Epithelial cell of prostate (primary cell): ENCODE results near the gene LRRC26.

Experiments
- DNase-seq: peaks from one replicate; pipeline ENCODE4 v3.0.0-alpha.2; 2011; ENCODE audit warnings: low read depth, low spot score
- H3K27ac ChIP-seq: fragments of 450-650 bp; 2 replicates; pipeline ENCODE4 v1.5.1; 2017; ENCODE audit warnings: mild to moderate bottlenecking

Gene LRRC26

DNA sequence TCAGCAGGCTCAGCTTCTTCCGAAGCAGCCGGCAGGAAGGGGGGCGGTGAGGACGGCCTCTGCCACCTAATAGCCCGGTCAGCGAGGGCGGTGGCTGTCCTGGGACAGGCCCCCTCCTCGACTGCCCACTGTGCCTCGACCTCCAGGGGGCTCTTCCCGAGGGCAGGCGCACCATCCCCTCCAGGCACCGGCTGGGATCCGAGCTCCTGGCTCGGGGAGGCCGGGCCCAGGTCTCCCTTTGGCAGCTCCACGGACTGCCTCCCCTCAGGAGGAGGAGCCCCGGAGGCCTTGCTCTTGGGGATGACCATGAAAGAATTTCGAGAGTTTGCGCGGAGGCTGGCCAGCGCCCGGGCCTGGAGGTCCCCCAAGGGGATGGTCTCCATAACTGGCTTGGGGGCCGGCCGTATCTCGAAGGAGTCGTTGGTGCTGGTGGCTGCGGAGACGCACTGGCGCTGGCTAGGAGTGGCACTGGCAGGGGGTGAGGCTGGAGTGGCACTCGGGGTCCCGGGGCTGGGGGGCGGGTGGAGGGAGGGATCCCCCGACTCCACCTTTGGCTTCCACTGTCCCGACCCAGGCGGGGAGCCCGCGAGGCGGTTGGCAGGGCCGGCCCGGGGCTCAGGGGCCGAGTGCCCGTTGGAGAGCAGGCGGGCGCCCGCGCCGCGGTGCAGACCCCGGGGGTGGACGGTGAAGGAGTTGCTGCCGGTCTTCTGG lies 29.7 kb upstream of the LRRC26 start:
- no peak overlapping the region for H3K27ac ChIP-seq
- DNase-seq: no peak

DNA sequence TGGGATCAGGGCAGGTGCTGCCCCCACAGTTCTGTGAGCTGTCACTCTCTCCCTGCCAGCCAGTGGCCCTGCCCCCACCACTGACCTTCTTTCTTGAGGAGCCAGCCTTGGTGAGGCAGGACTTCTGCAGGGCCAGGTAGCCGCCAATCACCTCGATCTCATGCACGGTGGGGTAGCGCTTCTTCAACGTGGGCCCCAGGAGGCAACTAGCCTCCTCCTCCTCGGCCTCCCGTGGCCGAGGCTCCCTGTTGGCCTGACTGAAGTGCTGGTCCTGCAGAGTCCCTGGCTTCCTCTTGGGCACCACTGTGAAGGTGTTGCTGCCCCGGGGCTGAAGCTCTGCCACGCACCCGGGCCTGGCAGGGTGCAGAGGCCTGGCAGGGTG lies 29.0 kb upstream of the LRRC26 start:
- H3K27ac ChIP-seq: no peak overlapping the region
- DNase-seq: no peak

DNA sequence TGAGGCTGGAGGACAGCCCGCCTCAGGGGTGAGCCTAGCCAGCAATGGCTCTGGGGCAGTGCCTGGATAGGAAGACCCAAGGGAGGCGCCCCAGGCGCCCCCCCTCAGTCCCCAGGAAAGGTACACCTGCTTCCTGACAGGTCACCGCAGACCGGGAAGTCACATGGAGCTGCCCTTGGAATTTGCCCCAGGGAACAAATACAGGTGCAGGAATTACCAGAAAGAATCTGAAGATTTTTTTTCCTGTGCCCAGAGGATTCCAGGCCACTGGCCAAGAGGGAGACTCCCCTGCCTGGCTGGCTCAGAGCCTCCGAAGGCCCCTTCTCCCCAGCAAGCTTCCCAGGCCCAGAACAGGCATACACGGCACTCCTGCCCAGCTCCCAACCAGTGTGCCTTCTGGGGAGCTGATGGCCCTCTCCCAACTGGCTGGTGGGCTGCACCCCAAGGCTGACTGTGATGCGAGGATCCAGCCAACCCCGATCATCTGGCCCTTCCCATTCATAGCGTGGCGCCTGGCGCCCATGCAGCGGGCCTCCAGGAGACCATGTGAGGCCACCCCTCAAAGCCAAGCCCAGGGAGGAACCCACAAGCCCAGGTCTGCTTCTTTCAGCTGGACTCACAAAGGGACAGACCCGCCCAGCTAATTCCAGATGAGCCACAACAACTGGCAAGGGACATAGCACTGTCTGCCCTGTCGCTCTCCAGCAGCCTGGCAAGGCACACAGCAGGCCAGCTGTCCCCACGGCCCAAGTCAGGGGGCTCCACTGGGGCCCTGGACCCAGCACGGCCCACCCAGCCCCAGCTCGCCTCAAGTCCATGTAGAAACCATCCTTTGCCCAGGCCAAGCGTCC lies 28.4 kb upstream of the LRRC26 start:
- no peak overlapping the region for H3K27ac ChIP-seq
- no peak for DNase-seq

DNA sequence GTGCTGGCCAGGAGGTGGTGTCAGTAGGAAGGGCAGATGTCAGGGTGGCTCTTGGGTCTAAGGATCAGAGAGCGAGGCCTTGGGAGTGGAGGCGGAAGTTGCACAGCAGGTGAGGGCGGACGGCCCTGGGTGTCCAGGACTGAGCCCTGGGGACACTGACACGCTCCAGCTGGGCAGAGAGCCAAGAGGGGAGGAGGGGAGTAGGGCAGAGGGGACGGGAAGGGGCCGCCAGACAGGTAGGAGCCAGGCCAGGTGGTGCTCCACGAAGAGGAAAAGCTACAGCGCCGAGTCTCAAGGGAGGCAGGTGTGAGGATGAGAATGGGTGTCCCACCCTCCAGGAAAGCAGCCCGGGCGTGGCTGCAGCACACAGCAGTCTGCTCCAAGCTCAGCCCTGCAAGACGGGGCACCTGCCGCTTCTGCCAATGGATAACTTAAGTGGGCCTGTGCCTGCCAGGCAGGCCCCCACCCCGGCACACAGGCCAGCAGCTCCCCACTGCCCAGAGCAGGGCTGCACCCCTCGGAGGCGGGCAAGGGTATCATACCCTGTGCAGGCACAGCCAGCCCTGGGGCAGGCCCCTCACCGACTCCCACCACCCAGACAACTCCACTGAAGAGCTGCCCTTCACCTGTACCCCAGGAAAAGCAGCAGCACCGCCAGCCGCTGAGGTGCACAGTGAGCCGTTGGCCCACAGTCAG lies 25.8 kb upstream of the LRRC26 start:
- no peak overlapping the region for H3K27ac ChIP-seq
- DNase-seq: no peak

DNA sequence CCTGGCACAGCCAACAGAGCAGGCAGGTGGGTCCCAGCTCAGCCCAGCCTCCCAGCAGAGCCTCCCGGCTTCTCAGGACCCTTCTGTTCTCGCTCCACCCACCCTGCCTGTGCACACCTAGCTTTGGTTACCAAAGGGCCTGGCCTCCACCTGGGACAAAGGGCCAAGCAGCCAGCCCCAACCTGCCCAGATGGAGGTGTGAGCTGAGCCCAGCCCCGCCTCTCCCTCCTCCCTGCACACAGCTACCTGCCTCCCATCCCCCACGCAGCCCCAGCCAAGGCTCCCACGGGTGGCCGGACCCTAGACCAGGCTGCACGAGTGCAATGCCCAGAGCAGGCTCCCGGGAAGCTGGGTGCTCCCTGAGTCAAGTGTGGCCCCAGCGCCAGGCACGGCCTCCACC lies 25.1 kb upstream of the LRRC26 start:
- H3K27ac ChIP-seq: no peak overlapping the region

DNA sequence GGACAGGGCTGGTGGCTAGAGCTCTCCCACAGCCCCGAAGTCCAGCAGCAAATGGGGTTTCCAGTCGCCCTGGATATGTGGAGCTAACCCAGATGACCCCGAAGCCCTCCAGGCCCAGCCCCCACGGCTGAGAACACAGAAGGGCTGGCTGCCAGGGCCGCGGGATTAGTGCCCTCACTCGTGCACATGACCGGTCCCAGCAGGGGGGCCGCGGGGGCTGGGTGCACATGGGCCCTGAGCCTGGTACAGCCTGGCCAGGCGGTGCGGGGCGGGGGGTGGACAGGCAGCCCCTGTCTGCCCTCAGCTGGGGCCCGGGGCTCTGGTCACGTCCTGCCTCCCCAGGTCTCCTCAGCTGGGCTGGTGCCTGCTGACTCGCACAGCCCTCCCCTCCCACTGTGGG lies 24.5 kb upstream of the LRRC26 start:
- H3K27ac ChIP-seq: no peak overlapping the region
- DNase-seq: no peak

More for the DNA sequence above, 25.1 kb upstream of the LRRC26 start:
- DNase-seq: no peak

DNA sequence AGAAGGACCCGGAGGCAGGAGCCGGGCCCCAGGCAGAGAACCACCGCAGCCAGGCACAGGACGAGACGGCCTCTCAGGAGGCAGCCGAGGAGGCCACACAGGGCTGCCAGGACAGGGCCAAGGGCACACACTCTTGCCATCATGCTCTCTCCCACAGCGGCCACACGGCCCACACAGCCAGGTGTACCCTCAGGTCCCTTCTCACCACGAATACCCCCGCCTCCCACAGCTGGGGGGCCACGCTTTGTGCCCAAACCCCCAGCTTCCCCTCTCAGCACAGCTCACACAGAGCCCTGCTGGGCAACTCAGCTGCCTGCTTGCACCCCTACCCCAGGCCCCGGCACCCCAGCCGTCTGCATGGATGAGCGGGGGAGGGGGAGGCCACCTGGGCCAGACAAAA lies 23.9 kb upstream of the LRRC26 start:
- no peak for DNase-seq
- H3K27ac ChIP-seq: no peak overlapping the region

DNA sequence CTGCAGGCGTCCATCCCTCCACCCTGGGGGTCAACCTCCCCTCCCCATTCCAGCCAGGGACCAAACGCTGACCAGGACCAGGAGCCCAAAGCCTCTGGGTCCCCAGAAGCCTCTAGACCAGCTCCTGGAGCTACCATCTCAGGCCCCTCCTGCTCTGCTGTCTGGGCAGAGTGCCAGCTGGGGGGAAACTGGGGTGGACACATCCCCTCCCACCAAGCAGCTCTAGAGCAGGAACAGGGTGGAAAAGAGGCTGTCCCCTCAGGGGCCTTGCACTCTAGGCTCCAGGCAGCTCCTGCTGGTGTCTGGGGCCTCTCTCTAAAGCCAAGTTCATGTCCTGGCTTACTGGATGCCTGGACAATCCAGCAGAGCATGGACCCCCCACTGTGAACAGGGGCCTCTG lies 23.0 kb upstream of the LRRC26 start:
- no peak overlapping the region for H3K27ac ChIP-seq
- DNase-seq: no peak

DNA sequence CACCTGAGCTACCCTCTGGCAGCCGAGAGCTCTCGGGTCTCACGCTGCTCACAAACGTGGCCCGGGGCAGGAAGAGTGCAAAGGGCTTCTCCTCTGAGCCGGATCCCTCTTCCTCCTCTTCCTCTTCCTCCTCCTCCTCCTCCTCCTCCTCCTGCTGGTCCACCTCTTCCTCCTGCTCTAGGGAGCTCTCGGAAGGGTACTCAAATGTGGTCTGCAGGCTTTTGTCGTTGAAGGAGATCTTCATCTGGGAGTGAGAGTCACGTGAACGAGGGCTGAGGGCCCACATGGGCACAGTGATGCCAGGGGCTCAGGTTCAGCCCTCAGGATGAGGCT lies 22.6 kb upstream of the LRRC26 start:
- DNase-seq: no peak
- H3K27ac ChIP-seq: no peak overlapping the region

DNA sequence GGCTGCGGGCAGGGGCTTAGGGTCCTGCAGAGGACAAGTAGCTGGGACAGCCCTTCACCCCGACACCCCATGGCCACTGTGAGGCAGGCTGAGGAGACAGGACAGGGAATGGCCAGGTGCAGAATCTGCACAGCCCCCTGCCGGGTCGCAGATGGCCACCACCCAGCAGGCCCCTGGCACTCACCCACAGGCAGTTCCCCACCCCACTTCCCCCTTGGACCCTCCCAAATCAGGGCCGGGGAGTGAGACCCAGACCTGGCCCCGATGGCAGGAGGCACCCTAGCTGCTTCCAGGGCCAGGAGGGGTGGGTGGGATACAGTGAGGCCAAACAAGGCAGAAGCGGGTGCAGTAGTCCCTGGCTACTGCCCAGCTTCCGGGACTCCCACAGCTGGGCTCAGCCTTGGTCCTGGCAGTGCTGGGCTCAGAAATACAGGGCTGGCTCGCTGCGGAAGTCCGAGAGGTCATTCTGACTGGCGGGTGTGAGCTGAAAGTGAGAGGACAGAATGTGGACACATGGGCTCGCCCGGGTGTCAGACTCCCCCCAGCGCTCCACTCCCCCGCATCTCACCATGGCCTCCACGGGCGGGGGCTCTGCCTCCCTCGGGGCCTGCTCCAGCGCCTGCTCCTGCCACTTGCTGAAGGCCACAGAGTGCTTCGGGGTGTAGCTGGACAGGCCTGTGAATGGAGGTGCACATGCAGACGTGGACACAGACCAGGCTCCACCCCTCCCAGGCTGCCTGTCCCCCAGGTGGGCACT lies 22.0 kb upstream of the LRRC26 start:
- no peak for DNase-seq
- H3K27ac ChIP-seq: no peak overlapping the region

DNA sequence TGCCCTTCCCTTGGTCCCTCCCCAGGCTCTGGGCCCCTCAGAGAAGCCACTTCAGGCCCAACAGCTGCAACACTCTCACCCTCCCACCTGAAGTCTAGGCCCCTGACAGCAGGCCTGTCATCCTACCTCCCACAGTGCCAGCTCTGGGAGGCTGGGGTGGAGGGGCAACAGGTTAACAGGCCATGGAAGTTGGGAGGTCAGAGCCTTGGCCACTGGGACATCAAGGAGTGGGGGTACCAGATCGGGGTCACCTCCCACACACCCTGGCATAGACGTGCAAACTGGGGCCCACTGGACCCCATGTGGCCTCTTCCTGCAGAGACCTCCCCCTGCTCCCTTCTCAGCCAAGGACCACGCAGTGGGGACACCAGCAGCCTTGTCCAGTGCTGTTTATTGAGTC lies 21.4 kb upstream of the LRRC26 start:
- H3K27ac ChIP-seq: no peak overlapping the region
- no peak for DNase-seq

DNA sequence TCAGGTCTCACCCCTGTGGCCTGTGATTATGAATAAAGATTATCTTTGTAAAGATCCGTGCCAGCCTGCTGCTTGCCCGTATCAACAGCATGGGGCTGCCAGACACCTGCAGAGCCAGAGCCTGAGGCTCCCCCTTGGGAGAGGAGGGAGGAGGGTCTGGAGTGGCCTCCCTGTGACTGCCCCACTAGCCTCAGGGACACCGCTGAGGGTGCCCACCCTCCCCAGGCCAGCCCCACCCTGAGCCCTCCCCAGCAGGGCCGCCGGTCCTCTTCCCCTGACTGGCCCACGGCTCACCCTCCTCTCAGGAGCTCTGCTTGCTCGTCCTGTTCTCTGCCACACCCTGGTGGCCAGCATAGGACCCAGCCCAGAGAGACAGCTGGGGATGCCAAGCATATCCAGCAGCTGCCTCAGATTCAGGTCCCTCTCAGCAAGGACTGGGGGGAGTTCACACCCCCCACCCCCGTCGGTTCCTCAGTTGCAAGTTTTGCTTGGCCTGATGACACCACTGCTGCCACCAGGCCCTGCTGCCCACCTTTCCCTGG lies 20.5 kb upstream of the LRRC26 start:
- H3K27ac ChIP-seq: no peak overlapping the region
- DNase-seq: no peak

DNA sequence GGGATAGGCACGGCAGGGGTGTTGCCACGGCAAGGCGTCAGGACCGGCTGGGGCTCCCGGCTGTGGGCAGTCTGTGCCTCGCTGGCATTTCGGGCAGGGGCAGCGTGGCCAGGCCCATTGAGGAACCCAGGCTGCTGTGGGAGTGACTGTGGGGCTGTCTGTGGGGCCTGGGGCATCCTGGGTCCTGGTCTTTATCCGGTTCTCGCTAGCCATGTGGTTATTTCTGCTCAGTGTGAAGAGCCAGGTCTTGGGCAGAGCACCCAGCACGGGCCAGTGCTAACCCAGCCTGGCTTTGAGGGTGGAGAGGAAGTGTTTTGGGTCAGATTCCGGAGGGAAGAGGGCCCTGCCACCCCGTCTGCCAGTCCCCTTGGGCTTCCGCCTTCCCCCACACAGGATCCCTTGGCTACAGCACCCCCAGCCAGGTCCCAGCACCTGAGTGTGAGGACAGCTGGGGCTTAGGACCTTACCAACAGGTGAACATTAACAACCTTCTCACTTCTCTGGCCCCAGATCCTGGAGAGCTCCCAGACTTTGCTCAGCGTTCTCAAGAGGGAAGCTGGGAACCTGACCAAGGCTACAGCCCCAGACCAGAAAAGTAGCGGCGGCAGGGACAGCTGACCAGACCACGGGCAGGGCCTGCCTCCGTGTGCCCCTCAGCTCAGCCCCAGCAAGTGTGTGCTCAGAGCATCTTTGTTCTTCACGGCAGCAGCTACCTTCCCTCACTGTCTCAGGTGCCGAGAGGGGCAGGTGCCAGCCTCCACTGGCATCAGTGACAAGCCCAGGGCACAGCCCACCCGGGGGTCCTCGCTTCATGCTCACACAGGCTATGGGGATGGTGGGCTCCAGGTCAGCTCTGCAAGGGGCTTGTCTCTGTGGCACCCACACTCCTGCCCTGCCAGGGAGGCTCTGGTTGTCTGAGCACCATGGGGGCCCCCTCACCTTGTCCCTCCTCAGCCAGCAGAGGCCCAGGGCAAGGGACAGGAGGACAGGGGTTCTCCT lies 19.7 kb upstream of the LRRC26 start:
- no peak for DNase-seq
- H3K27ac ChIP-seq: peak overlapping the region; percentile 96

DNA sequence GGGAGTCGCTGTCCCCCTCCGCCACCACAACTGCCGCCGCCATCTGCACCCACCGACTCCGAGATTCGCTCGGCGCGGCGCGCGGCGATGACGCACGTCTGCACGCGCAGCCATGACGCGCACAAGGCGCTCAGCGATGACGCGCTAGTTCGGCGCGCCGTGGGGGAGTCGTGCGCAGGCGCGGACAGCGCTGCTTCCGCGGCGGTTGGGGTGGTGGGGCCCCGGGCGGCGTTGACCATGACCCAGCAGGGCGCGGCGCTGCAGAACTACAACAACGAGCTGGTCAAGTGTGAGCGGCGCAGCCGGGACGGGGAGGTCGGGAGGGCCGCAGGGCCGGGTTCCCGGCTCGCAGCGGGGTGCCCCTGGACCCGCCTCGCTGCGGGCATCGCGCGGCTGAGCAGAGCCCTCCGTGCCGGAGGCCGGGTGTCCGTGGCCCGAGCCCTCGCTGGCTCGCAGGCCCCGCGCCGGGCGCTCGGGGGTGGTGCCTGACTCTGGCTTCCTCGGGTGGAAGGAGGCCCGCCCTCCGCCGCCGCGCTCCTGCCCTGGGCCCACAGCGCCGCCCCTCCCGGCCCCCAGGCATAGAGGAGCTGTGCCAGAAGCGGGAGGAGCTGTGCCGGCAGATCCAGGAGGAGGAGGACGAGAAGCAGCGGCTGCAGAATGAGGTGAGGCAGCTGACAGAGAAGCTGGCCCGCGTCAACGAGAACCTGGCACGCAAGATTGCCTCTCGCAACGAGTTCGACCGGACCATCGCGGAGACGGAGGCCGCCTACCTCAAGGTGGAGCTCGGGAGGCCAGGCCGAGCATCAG lies 18.8 kb upstream of the LRRC26 start, which contains the start of the genes ANAPC2 and SSNA1:
ANAPC2 (minus strand) TSS at position 71 of the 807 bp plus-strand sequence; CDS start at position 43, 28 bp downstream.
SSNA1 (plus strand) TSS at position 187 of the 807 bp plus-strand sequence; CDS start at position 238, 51 bp downstream.
- peak within 1 kb of the TSS; percentile 96 for H3K27ac ChIP-seq
- peak; percentile 77 for DNase-seq

DNA sequence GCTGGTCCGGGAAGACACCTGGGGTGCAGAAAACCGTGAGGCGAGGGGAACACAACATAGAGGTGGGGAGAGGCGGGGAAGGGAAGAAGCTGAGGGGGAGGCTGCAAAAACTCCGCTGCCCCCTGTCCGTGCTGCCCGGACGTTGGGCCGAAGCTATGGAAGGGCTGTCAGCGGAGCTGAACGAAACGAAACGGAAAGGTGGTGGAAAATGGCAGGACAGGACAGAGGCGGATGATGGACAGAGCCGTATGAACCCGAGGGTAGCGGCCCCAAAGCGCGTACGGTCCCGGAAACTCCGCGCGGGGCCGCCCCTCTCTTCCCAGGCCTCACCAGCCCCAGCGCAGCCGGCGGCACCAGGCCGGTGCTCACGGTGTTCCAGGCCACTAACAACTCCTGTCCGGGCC lies 18.2 kb upstream of the LRRC26 start:
- DNase-seq: no peak
- H3K27ac ChIP-seq: peak overlapping the region; percentile 96

DNA sequence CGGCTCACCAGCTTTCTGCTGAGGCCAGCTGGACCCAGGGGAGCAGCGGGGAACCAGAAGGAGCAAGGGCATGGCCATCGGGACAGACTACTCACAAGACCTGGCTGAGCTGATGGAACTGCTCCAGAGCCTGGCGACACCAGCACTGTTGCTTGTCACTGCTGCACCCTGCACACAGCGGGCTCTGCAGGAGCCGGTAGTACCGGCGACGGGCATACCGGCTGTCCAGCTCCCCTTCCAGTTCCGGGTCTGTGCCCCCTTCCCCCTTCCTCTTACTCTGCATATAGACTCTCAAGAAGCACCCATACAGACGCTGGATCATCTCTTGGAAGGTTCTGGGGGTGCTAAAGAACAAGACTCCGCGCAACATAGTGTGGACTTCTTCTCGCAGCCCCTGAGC lies 17.5 kb upstream of the LRRC26 start:
- H3K27ac ChIP-seq: no peak overlapping the region

DNA sequence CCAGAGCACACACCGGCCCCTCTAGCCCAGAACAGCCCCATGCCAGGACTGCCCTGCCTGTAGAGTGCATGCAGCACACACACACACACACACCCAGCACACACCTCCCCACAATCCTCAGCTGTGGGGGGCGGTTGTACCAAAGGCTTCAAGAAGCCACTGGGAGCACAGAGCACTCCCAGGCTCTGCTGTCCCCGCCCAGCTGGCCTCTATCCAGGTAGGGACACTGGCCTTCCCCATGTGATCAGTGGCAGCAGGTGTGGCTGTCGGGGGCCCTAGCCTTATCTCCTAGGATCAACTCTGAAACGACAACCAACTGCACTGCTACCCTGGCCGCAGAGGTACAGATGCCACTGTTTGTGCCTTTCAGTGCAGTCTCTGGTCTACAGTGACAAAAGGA lies 16.5 kb upstream of the LRRC26 start:
- DNase-seq: no peak

More for the DNA sequence above, 17.5 kb upstream of the LRRC26 start:
- DNase-seq: no peak

DNA sequence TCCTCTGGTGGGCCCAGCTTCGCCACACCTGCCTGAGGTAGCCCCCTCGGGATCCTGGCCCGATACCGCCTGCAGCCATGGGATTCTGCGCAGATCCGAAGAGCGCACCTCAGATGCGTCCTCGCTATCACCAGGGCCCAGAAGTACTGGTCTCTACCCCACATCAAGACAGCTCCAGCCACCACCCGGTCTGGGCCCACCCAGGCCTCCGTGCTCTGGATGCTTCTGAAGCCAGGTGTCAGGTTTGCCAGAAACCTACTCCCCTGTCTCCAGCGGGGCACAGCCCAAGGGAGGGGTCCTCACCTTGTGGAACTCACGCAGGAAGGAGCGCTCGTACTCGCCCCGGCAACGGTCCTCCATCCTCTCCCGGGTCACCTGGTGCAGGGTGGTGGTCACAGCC lies 16.1 kb upstream of the LRRC26 start:
- H3K27ac ChIP-seq: no peak overlapping the region
- DNase-seq: no peak

More for the DNA sequence above, 16.5 kb upstream of the LRRC26 start:
- H3K27ac ChIP-seq: no peak overlapping the region
